HG03575 (cell line): ENCODE measurements around the gene RALA.

Experiments
- ATAC-seq: cut with Tn5 transposase; IDR thresholded peaks from one replicate; pipeline ENCODE4 v1.9.1; 2021; ENCODE audit not compliant: unreplicated experiment, insufficient number of reproducible peaks, low FRiP score; ENCODE audit errors: extremely low read depth

The RALA gene

GRCh38 chr7:39623047-39623731 is at the start of gene RALA:
Gene RALA (plus strand): TSS chr7:39623572. CDS start chr7:39686668, 63,096 bp downstream.
- peak; percentile 41 for ATAC-seq

GRCh38 chr7:39574673-39575349 is 48.6 kb upstream of the RALA start:
- ATAC-seq, result no peak

GRCh38 chr7:39577229-39577874 is 46.0 kb upstream of the RALA start:
- ATAC-seq, result no peak

GRCh38 chr7:39580149-39580874 is 43.1 kb upstream of the RALA start:
- peak; percentile 77 for ATAC-seq

- no peak for ATAC-seq
Observed at GRCh38 chr7:39582536-39582935, 40.8 kb upstream of the RALA start.

- ATAC-seq, result no peak
Observed at GRCh38 chr7:39583539-39583938, 39.8 kb upstream of the RALA start.

- ATAC-seq, result no peak
Observed at GRCh38 chr7:39587393-39587792, 36.0 kb upstream of the RALA start.

GRCh38 chr7:39588416-39588815 is 35.0 kb upstream of the RALA start:
- ATAC-seq, result no peak

- peak; percentile 83 for ATAC-seq
Observed at GRCh38 chr7:39589323-39590111, 33.9 kb upstream of the RALA start.

GRCh38 chr7:39592586-39592985 is 30.8 kb upstream of the RALA start:
- ATAC-seq, result no peak

GRCh38 chr7:39594988-39595620 is 28.3 kb upstream of the RALA start:
- no peak for ATAC-seq

GRCh38 chr7:39602351-39602750 is 21.0 kb upstream of the RALA start:
- ATAC-seq, result no peak

GRCh38 chr7:39603924-39604323 is 19.4 kb upstream of the RALA start:
- ATAC-seq, result no peak

GRCh38 chr7:39605087-39605486 is 18.3 kb upstream of the RALA start:
- ATAC-seq, result no peak

- no peak for ATAC-seq
Observed at GRCh38 chr7:39606352-39606751, 17.0 kb upstream of the RALA start.

- ATAC-seq, result no peak
Observed at GRCh38 chr7:39606941-39607340, 16.4 kb upstream of the RALA start.

GRCh38 chr7:39607865-39608264 is 15.5 kb upstream of the RALA start:
- ATAC-seq, result no peak

GRCh38 chr7:39608278-39608677 is 15.1 kb upstream of the RALA start:
- ATAC-seq, result no peak
